Ovary (tissue), 9 donors: ENCODE data around the gene HGF. TPM values are rescaled to one million over a fixed set of nuclear protein-coding genes. Genes with fewer than 3 reads are reported as not detected.

Experiments used
- DNase-seq, 5 donors: peaks; one replicate each; pipeline ENCODE4 v3.0.0-alpha.2; 2019 to 2020
- H3K27ac ChIP-seq, 2 donors: fragments of 200-600 bp; one replicate each; pipeline versions ENCODE4 v1.5.1 to v1.8.0; 2019 to 2022
- H3K27me3 ChIP-seq: fragments of 200-600 bp; one replicate; pipeline ENCODE4 v1.8.0; 2022
- H3K36me3 ChIP-seq: fragments of 200-600 bp; sonication (generic); one replicate; pipeline ENCODE4 v1.5.1; 2019
- H3K4me1 ChIP-seq: one replicate; pipeline ENCODE4 v1.8.1; 2013; ENCODE audit warnings: mild to moderate bottlenecking, moderate library complexity; ENCODE audit not compliant: insufficient read depth
- H3K4me3 ChIP-seq: fragments of 200-600 bp; sonication (generic); one replicate; pipeline ENCODE4 v1.5.1; 2017
- H3K9me3 ChIP-seq, 2 donors: fragments of 200-600 bp in 1 of 2; sonication (generic) in 1 of 2; one replicate each; pipeline versions ENCODE4 v1.5.1 to v1.8.1; 2013 to 2019; ENCODE audit warnings: mild to moderate bottlenecking in 1 of 2, moderate library complexity in 1 of 2
- EP300 ChIP-seq: sonication (generic); formaldehyde crosslinking; IDR thresholded peaks from one replicate; pipeline ENCODE4 v1.6.1; 2017; ENCODE audit warnings: antibody characterized with exemption
- POLR2A ChIP-seq: fragments of 450-650 bp; IDR thresholded peaks from one replicate; pipeline ENCODE4 v1.6.1; 2017; ENCODE audit warnings: antibody characterized with exemption, mild to moderate bottlenecking, moderate library complexity
- WGBS, 3 donors: extraction: QIAGEN DNeasy Blood & Tissue Kit in 1 of 3; methylation state at CpG; one replicate each; pipeline versions ENCODE4 v1.1.5 to v1.1.7; 2013 to 2017; 5-methylcytosine and 5-hydroxymethylcytosine counted together
- intact Hi-C, 4 donors: fragments of 100-400 bp; cut with DNase I; formaldehyde crosslinking; loops; one replicate each; pipeline versions ENCODE4 v1.11.0 to v1.15.1; 2022 to 2023
- polyA plus RNA-seq, 2 donors: library from polyadenylated mRNA; stranded (reverse); fragments of 200-250 nt in 1 of 2; fragments of 350-450 nt in 1 of 2; fragmentation: Illumina TruSeq in 1 of 2; extraction: RNeasy Lipid Tissue Mini Kit (QIAGEN cat#74804) in 1 of 2; gene quantifications; one replicate each; pipeline ENCODE4 v1.2.3, GENCODE V29; 2013 to 2014
- total RNA-seq, 7 donors: library from RNA; depleted of rRNA in 2 of 7; stranded (reverse); fragments of >200 nt in 2 of 7; fragmentation: NEBNext Ultra II Directional in 3 of 7; extraction: Animal tissue kit (Norgen Biotek cat#: 25700) in 3 of 7; gene quantifications; one replicate each; pipeline versions ENCODE4 v1.1.0 to v1.2.4, GENCODE V29; 2016 to 2023
- TF ChIP-seq, protein P1 (sequence below), 3 donors: fragments of 450-650 bp in 2 of 3; fragments of 200-600 bp in 1 of 3; IDR thresholded peaks; one replicate each; pipeline versions ENCODE4 v1.5.1 to v1.8.0; 2016 to 2022; ENCODE audit warnings: antibody characterized with exemption in 3 of 3, mild to moderate bottlenecking in 1 of 3
- donor health status: DM: no; HTN: no; CAD: no; lungs with moderate emphysema.
- donor health status: DM: no; HTN: no; CAD: no.
- donor health status: Bipolar disorder and iron deficiency.
- donor health status: DM: yes; HTN: yes; CAD: no.
- donor health status: DM: no; HTN: no; CAD: no.
- donor health status: DM: yes; HTN: yes; CAD: no.

Gene HGF
- total and polyA plus RNA-seq, 9 donors: 1.0 to 7.6 (median 3.2) TPM

- TF ChIP-seq, protein P1, sequence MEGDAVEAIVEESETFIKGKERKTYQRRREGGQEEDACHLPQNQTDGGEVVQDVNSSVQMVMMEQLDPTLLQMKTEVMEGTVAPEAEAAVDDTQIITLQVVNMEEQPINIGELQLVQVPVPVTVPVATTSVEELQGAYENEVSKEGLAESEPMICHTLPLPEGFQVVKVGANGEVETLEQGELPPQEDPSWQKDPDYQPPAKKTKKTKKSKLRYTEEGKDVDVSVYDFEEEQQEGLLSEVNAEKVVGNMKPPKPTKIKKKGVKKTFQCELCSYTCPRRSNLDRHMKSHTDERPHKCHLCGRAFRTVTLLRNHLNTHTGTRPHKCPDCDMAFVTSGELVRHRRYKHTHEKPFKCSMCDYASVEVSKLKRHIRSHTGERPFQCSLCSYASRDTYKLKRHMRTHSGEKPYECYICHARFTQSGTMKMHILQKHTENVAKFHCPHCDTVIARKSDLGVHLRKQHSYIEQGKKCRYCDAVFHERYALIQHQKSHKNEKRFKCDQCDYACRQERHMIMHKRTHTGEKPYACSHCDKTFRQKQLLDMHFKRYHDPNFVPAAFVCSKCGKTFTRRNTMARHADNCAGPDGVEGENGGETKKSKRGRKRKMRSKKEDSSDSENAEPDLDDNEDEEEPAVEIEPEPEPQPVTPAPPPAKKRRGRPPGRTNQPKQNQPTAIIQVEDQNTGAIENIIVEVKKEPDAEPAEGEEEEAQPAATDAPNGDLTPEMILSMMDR (IDR thresholded peaks at IDR 0.05): no peak
- no peak for TF ChIP-seq POLR2A
- no peak for TF ChIP-seq EP300
- 83 to 87% (median 84%) methylated on average over 2 of the region's 2 CpGs for WGBS, 3 donors
Measured at GRCh38 chr7:81693080-81693479, 76.8 kb downstream of the HGF start.

GRCh38 chr7:81692146-81692905 lies 77.5 kb downstream of the HGF start:
- H3K27ac ChIP-seq: no peak overlapping the region
- 48 to 60% (median 54%) methylated on average over 3 of the region's 3 CpGs for WGBS, 3 donors
- no peak for DNase-seq
- TF ChIP-seq POLR2A (no peak), EP300 (no peak)
- TF ChIP-seq, protein P1 (IDR thresholded peaks at IDR 0.05): no peak
- H3K27me3 ChIP-seq: no peaks in the 10 kb centered on the region
- H3K36me3 ChIP-seq: no peaks in the 10 kb centered on the region
- H3K4me3 ChIP-seq: no peak overlapping the region
- H3K9me3 ChIP-seq: no peaks in the 10 kb centered on the region
- intact Hi-C loops: no loop called here
- no peaks in the 10 kb centered on the region for H3K4me1 ChIP-seq

More at GRCh38 chr7:81693080-81693479, 76.8 kb downstream of the HGF start:
- no peak overlapping the region for H3K4me3 ChIP-seq
- no peak for DNase-seq
- H3K9me3 ChIP-seq: no peaks in the 10 kb centered on the region
- intact Hi-C loops: no loop called here
- no peak overlapping the region for H3K27ac ChIP-seq
- H3K27me3 ChIP-seq: no peaks in the 10 kb centered on the region
- H3K36me3 ChIP-seq: no peaks in the 10 kb centered on the region
- H3K4me1 ChIP-seq: no peaks in the 10 kb centered on the region

- no peak for TF ChIP-seq EP300
- no peak for TF ChIP-seq POLR2A
- TF ChIP-seq, protein P1 (IDR thresholded peaks at IDR 0.05): no peak
- WGBS, 3 donors: 59 to 67% (median 62%) methylated on average over 4 of the region's 4 CpGs
- Histone ChIP-seq H3K9me3 (no peaks in the 10 kb centered on the region), H3K27me3 (no peaks in the 10 kb centered on the region), H3K4me1 (no peaks in the 10 kb centered on the region), H3K36me3 (no peaks in the 10 kb centered on the region), H3K27ac (no peak overlapping the region), H3K4me3 (no peak overlapping the region)
- intact Hi-C loops: no loop called here
- DNase-seq: no peak
Measured at GRCh38 chr7:81691199-81691821, 78.5 kb downstream of the HGF start.

- TF ChIP-seq EP300: no peak
- TF ChIP-seq, protein P1 (IDR thresholded peaks at IDR 0.05): no peak
- TF ChIP-seq POLR2A: no peak
- Histone ChIP-seq H3K4me3 (no peak overlapping the region), H3K4me1 (no peaks in the 10 kb centered on the region), H3K27me3 (no peaks in the 10 kb centered on the region), H3K9me3 (no peaks in the 10 kb centered on the region), H3K36me3 (no peaks in the 10 kb centered on the region), H3K27ac (no peak overlapping the region)
- DNase-seq: no peak
- intact Hi-C loops: no loop called here
- WGBS, 3 donors: 71 to 79% (median 72%) methylated on average over 3 of the region's 3 CpGs
Measured at GRCh38 chr7:81690688-81691087, 79.2 kb downstream of the HGF start.
